ENCODE data around the gene COL4A1.

COL4A1 gene

GRCh38 chr13:110334841-110335490 is 28.0 kb upstream of the COL4A1 start:
- no peak for TF ChIP-seq CTCF (conservative IDR thresholded peaks at IDR 0.05)
- H3K27ac ChIP-seq: no peak overlapping the region

GRCh38 chr13:110334256-110334655 is 27.3 kb upstream of the COL4A1 start:
- H3K27ac ChIP-seq: no peak overlapping the region

GRCh38 chr13:110333837-110334236 is 26.9 kb upstream of the COL4A1 start:
- TF ChIP-seq CTCF (conservative IDR thresholded peaks at IDR 0.05): no peak

More at GRCh38 chr13:110334256-110334655, 27.3 kb upstream of the COL4A1 start:
- TF ChIP-seq CTCF (conservative IDR thresholded peaks at IDR 0.05): no peak

GRCh38 chr13:110332750-110333149 is 25.8 kb upstream of the COL4A1 start:
- TF ChIP-seq CTCF (conservative IDR thresholded peaks at IDR 0.05): no peak
- H3K27ac ChIP-seq: no peak overlapping the region

More at GRCh38 chr13:110333837-110334236, 26.9 kb upstream of the COL4A1 start:
- no peak overlapping the region for H3K27ac ChIP-seq

GRCh38 chr13:110331362-110331761 is 24.4 kb upstream of the COL4A1 start:
- TF ChIP-seq CTCF (conservative IDR thresholded peaks at IDR 0.05): no peak
- H3K27ac ChIP-seq: no peak overlapping the region

GRCh38 chr13:110330491-110331011 is 23.6 kb upstream of the COL4A1 start:
- no peak for TF ChIP-seq CTCF (conservative IDR thresholded peaks at IDR 0.05)
- H3K27ac ChIP-seq: no peak overlapping the region

GRCh38 chr13:110329798-110330461 is 23.0 kb upstream of the COL4A1 start:
- TF ChIP-seq CTCF (conservative IDR thresholded peaks at IDR 0.05): no peak

More at GRCh38 chr13:110329798-110330461, 23.0 kb upstream of the COL4A1 start:
- no peak overlapping the region for H3K27ac ChIP-seq

Data from VCaP (cell line).